ENCODE results near the gene DCST1. TPM values are rescaled to one million over a fixed set of nuclear protein-coding genes. Genes with fewer than 3 reads are reported as not detected.

DCST1 gene
- total and polyA plus RNA-seq, 12 donors, result not detected

DNA sequence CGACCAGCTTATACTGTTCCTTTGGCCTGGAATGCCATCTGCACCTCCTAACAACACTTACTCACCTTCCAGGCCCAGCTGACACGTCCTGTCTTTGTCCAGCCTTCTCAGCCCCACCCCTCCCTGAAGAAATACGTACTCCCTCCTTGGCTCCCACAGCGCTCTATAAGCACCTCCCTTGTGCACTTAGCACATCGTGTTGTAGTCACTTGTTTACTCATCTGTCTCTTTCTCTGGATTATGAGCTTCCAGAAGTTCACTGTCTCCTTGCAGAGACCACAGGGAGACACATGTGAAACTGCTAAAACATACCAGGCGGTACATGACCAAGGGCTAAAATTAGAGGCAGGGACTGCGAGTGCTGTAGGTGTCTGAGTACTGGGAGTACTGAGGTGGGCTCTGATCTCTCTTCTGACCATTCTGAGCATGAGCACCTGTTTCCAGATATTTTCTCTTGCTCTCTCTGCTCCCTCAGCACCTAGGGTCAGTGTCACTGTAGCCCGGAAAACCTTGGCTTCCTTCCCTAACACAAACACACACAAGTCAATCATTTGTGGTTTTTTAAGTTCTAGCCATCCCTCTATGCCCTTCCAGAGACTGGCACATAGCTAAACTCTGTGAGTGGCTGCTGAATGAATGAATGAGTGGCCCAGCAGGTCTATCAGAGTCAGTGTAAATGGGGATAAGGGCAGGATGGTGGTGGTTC, 5.1 kb downstream of the DCST1 start:
- TF ChIP-seq, protein P1, sequence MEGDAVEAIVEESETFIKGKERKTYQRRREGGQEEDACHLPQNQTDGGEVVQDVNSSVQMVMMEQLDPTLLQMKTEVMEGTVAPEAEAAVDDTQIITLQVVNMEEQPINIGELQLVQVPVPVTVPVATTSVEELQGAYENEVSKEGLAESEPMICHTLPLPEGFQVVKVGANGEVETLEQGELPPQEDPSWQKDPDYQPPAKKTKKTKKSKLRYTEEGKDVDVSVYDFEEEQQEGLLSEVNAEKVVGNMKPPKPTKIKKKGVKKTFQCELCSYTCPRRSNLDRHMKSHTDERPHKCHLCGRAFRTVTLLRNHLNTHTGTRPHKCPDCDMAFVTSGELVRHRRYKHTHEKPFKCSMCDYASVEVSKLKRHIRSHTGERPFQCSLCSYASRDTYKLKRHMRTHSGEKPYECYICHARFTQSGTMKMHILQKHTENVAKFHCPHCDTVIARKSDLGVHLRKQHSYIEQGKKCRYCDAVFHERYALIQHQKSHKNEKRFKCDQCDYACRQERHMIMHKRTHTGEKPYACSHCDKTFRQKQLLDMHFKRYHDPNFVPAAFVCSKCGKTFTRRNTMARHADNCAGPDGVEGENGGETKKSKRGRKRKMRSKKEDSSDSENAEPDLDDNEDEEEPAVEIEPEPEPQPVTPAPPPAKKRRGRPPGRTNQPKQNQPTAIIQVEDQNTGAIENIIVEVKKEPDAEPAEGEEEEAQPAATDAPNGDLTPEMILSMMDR (IDR thresholded peaks at IDR 0.05), result no peak
- no peak for TF ChIP-seq POLR2A (IDR thresholded peaks at IDR 0.05)
- H3K4me1 ChIP-seq (replicated peaks in 1 of 2), result no peaks in the 10 kb centered on the region
- DNase-seq, result no peak
- WGBS, 4 donors, result 63 to 70% (median 67%) methylated on average over 8 of the region's 8 CpGs
- no peaks in the 10 kb centered on the region for H3K36me3 ChIP-seq (replicated peaks in 1 of 2)
- no peaks in the 10 kb centered on the region for H3K27me3 ChIP-seq
- no peak overlapping the region for H3K27ac ChIP-seq
- no peaks in the 10 kb centered on the region for H3K9me3 ChIP-seq (replicated peaks in 1 of 3)
- H3K4me3 ChIP-seq, result no peak overlapping the region
- intact Hi-C loops (cut with DNase I), result no loop called here

DNA sequence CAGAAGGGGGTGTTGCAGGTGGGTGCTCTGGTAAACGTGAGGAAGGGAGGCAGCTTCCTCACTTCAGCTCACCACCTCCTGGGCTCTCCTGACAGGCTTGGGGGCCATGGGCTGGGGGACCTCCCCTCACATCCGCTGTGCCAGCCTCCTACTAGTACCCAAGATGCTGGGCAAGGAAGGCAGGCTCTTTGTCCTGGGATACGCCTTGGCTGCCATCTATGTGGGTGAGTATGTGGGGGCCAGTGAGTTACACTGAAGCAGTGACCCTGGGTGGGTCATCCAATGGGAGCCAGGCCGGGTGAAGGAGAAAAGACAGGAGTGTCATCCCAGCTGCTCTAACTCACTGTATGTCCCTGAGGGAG, 5.7 kb downstream of the DCST1 start:
- H3K36me3 ChIP-seq (replicated peaks in 1 of 2), result no peaks in the 10 kb centered on the region
- TF ChIP-seq, protein P1 (IDR thresholded peaks at IDR 0.05), result no peak
- no peak for TF ChIP-seq POLR2A (IDR thresholded peaks at IDR 0.05)
- no peaks in the 10 kb centered on the region for H3K27me3 ChIP-seq
- no peak overlapping the region for H3K4me3 ChIP-seq
- intact Hi-C loops (cut with DNase I), result no loop called here
- no peaks in the 10 kb centered on the region for H3K4me1 ChIP-seq (replicated peaks in 1 of 2)
- no peak for DNase-seq
- H3K27ac ChIP-seq, result no peak overlapping the region
- 66 to 76% (median 73%) methylated on average over 4 of the region's 4 CpGs for WGBS, 4 donors
- H3K9me3 ChIP-seq (replicated peaks in 1 of 3), result no peaks in the 10 kb centered on the region

DNA sequence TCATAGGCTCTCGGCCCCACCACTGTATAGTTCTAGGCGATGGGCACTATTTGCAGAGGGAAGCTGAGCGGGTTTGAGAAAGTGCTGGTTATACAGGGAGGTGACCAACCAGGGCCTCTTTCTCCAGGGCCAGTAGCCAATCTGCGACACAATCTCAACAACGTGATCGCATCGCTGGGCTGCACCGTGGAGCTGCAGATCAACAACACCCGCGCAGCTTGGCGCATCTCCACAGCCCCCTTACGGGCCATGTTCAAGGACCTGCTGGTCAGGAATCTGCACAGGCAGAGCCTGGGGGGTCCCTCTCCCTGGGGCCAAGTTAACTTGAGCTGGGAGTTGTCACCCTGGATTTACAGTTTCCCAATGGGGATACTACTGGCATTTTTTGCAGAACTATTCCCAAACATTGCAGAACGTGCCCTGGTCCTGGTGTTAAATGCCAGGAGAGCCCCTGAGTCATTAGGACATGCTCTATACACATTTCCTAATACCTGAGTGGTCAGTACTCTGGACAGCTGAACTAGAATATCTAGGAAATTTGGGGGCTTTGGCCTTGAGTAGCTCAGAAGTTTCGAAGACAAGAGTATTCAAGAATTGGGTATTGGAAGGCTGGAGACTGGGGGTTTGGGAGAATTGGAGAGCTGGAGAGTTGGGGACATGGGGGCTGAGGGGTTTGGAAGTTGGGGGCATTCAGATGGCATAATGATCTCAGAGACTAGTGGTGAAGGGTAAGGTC, 6.9 kb downstream of the DCST1 start:
- no peak for DNase-seq
- TF ChIP-seq, protein P1 (IDR thresholded peaks at IDR 0.05), result no peak
- TF ChIP-seq POLR2A (IDR thresholded peaks at IDR 0.05), result no peak
- WGBS, 4 donors, result 85 to 92% (median 89%) methylated on average over 10 to 14 of the region's 14 CpGs
- H3K36me3 ChIP-seq (replicated peaks in 1 of 2), result no peaks in the 10 kb centered on the region
- no peak overlapping the region for H3K4me3 ChIP-seq
- no peak overlapping the region for H3K27ac ChIP-seq
- H3K4me1 ChIP-seq (replicated peaks in 1 of 2), result peaks cover 3 to 9% of the 10 kb centered on the region in 2 donors
- intact Hi-C loops (cut with DNase I), result no loop called here
- H3K27me3 ChIP-seq, result no peaks in the 10 kb centered on the region
- H3K9me3 ChIP-seq (replicated peaks in 1 of 3), result no peaks in the 10 kb centered on the region

DNA sequence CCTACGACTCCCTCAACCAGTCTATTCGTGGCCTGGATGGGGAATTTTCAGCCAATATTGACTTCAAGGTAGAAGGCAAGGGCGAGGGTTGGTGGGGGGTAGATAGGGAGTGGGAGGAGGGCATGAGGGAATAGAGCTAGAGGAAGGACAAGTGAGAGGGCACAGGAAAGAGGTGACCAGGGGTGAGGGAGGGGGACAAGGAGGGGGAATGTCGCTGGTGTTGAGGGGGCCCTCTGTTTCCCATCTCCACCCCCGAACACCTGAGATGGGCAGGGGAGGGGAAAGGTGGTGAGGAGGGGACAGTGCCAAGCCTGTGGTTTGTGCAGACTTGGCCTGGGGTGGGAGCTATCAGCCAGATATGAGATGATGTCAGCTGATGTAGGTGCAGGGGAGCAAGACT, 9.2 kb downstream of the DCST1 start:
- Histone ChIP-seq H3K27ac (no peak overlapping the region), H3K27me3 (no peaks in the 10 kb centered on the region), H3K36me3 (replicated peaks in 1 of 2) (no peaks in the 10 kb centered on the region), H3K4me1 (replicated peaks in 1 of 2) (peaks cover 3 to 9% of the 10 kb centered on the region in 2 donors), H3K4me3 (no peak overlapping the region), H3K9me3 (replicated peaks in 1 of 3) (no peaks in the 10 kb centered on the region)
- intact Hi-C loops (cut with DNase I), result no loop called here
- WGBS, 4 donors, result 79 to 84% (median 81%) methylated on average over 5 of the region's 5 CpGs
- TF ChIP-seq, protein P1 (IDR thresholded peaks at IDR 0.05), result no peak
- DNase-seq, result no peak
